HG03575 (cell line): ENCODE data around the gene KDM7A.

ENCODE experiments used
- ATAC-seq: cut with Tn5 transposase; IDR thresholded peaks from one replicate; pipeline ENCODE4 v1.9.1; 2021; ENCODE audit not compliant: unreplicated experiment, insufficient number of reproducible peaks, low FRiP score; ENCODE audit errors: extremely low read depth

Gene KDM7A

GRCh38 chr7:140041659-140042385 lies 135.0 kb downstream of the KDM7A start:
- ATAC-seq: no peak

DNA sequence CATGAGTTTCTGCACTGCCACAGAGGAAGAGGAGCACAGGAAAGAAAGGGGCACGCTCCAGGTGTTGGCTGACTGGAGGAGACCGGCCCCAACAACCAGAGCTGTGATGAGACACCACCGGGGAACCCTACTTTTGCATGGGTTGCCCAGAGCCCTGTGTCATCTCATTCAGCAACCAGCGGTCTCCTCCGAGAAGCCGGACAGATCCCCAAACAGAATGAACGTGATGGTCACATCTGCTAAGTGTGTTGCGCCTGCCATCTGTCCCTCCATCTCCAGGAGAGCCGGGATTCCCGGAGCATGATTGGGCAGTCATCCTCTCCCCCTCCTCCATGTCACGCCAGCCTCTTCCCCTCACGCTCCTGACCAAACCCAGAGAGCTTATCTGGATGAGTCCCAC lies 136.9 kb downstream of the KDM7A start:
- no peak for ATAC-seq

DNA sequence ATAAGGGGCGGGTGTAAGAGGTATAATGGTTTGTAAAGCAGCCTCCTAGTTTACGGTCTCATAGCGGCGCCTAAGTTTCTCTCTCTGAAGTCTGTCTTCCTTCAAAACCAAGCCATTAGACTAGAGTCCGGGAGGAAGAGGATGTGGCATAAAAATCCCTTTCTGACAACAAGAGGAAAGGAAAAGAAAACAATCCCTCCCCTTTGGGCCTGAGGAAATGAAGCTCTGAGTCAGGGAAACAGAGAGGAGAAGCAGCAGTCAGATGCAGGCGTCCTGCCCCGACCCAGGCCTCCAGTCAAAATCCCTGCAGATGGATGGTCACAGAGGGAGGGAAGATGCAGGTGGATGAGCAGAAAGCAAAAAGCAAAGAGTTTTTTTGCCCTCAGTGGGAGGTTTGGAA lies 137.7 kb downstream of the KDM7A start:
- ATAC-seq: no peak

DNA sequence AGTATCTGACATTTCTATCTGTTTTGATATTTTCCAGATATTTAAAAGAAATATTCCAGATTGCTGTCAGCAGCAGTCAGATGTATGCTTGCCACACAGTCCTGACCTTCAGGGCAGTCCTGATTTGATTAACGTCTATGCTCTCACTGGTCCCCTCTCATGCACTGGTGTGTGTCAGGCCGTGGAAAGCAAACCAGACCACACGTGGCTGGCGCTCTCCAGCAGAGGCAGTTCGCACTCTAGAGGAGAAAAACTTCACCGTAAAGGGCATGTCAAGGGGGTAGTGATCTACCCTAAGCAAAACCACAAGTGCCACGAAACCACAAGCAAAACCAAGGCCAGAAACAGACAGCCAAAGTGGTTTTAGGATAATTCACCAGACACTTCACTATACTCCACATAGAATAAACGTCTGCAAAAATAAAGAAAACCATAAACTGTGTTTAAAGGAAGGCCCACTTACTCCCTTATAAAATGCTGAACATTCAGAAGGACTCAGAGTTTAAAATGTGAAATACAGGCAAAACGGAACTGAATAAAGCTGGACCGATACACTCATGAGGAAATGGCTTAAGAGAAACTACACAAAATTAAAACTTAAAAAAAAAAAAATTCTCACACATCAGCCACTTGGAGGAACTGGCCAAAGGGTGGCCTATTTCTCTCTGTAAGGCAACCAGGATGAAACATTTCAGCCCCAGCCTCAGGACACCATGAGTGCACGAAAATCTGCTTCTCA lies 140.4 kb downstream of the KDM7A start:
- ATAC-seq: no peak

DNA sequence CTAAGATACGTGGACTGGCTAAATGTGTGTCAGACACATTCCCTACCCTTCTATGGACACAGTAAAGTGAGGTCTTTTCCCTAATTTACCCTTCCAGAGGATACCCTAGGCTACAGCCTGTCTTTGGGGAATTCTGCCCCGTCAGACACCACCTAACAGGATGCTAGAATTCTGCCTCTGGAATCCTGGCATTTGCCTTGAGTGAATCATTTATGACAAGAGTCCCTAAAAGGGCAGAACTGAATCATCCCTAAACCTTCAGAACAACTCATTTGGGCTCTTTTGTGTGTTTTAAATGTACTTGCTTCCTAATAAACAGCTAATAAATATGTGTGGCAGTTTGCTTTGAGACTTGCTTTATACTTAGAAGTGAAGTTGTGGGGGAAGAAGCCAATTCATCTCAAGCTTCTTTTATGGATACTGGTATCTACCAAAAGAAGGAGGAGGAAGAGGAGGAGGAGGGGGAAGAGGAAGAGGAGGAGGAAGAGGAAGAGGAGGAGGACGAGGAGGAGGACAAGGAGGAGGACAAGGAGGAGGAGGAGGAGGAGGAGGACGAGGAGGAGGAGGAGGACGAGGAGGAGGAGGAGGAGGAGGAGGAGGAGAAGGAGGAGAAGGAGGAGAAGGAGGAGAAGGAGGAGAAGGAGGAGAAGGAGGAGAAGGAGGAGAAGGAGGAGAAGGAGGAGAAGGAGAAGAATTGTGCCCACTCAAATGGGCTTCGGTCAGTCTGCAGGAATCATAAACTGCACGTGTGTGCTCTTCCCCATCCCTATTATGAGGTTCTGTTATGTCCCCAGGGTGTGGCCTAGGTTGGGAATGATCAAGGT lies 141.2 kb downstream of the KDM7A start:
- no peak for ATAC-seq
